ENCODE data around the gene SLC35B1.

- TF ChIP-seq CTCF (IDR thresholded peaks at IDR 0.05) (no peak), POLR2A (IDR thresholded peaks at IDR 0.05) (no peak)
These were observed 34.4 kb upstream of the SLC35B1 start for GRCh38 chr17:49742166-49742638.
